Activated CD8-positive, alpha-beta T cell treated with anti-CD3 and anti-CD28 coated beads for 36 hours (primary cell): Measurements from ENCODE around the gene BPIFA1. TPM values are rescaled to one million over a fixed set of nuclear protein-coding genes. Genes with fewer than 3 reads are reported as not detected.

Experiments
- ATAC-seq: fragments of 200-7000 bp; cut with Tn5 transposase; one replicate; pipeline ENCODE4 v1.10.0; 2021; ENCODE audit warnings: mild to moderate bottlenecking, moderate library complexity
- CTCF ChIA-PET: fragments of 350-600 bp; sonication (Branson Sonifier 250); formaldehyde crosslinking; loops from one replicate; lab custom pipeline; 2021; ENCODE audit warnings: antibody characterized with exemption; lab: Charles Lee
- POLR2A ChIA-PET: fragments of 350-600 bp; sonication (Branson Sonifier 250); formaldehyde crosslinking; loops from one replicate; lab custom pipeline; 2021; ENCODE audit warnings: antibody characterized with exemption; lab: Charles Lee
- DNase-seq: peaks from one replicate; pipeline ENCODE4 v3.0.0-alpha.2; 2020
- H3K27ac Mint-ChIP-seq: one replicate; pipeline ENCODE4 v1.8.0; 2021; ENCODE audit warnings: mild to moderate bottlenecking, mixed read lengths
- H3K27me3 Mint-ChIP-seq: one replicate; pipeline ENCODE4 v1.8.0; 2021; ENCODE audit warnings: mixed read lengths
- H3K36me3 Mint-ChIP-seq: one replicate; pipeline ENCODE4 v1.8.0; 2021; ENCODE audit warnings: low read depth, mixed read lengths
- H3K4me1 Mint-ChIP-seq: one replicate; pipeline ENCODE4 v1.8.0; 2021; ENCODE audit warnings: low read depth, mixed read lengths
- H3K4me3 Mint-ChIP-seq: one replicate; pipeline ENCODE4 v1.8.0; 2021; ENCODE audit warnings: mild to moderate bottlenecking, moderate library complexity, mixed read lengths
- H3K9me3 Mint-ChIP-seq: one replicate; pipeline ENCODE4 v1.8.0; 2021; ENCODE audit warnings: mixed read lengths
- CTCF ChIP-seq: fragments of 200-600 bp; IDR thresholded peaks from one replicate; pipeline ENCODE4 v1.8.0; 2022; ENCODE audit warnings: antibody characterized with exemption, mild to moderate bottlenecking
- intact Hi-C: fragments of 100-400 bp; cut with micrococcal nuclease; formaldehyde crosslinking; loops from one replicate; pipeline ENCODE4 v1.10.0; 2022
- total RNA-seq, 2 experiments: library from RNA; stranded (reverse); gene quantifications; one replicate each; pipeline ENCODE4 v1.2.3, GENCODE V29; 2021

The BPIFA1 gene
- total RNA-seq, 2 experiments from 2014 or later: not detected

- POLR2A ChIA-PET: no interaction called here
- Mint-ChIP-seq H3K36me3 (no peaks in the 10 kb centered on the region), H3K4me3 (no peak overlapping the region), H3K9me3 (no peaks in the 10 kb centered on the region), H3K27ac (no peak overlapping the region), H3K27me3 (peaks cover 6% of the 10 kb centered on the region), H3K4me1 (no peaks in the 10 kb centered on the region)
- intact Hi-C loops: no loop called here
- DNase-seq (no peak), ATAC-seq (no peak)
- CTCF ChIA-PET: no interaction called here
- TF ChIP-seq CTCF: no peak
These were observed 40.1 kb downstream of the BPIFA1 start for GRCh38 chr20:33275871-33276270.

- Mint-ChIP-seq H3K27ac (no peak overlapping the region), H3K9me3 (no peaks in the 10 kb centered on the region), H3K4me1 (no peaks in the 10 kb centered on the region), H3K27me3 (peaks cover 6% of the 10 kb centered on the region), H3K36me3 (no peaks in the 10 kb centered on the region), H3K4me3 (no peak overlapping the region)
- intact Hi-C loops: no loop called here
- no peak for TF ChIP-seq CTCF
- ATAC-seq: no peak
- ChIA-PET CTCF (no interaction called here), POLR2A (interaction anchor here (0.5 kb wide), 1 partner anchor 456 kb away, joined by 5 read pairs; no protein-coding TSS in a partner anchor)
- no peak for DNase-seq
These were observed 40.7 kb downstream of the BPIFA1 start for GRCh38 chr20:33276303-33277113.

GRCh38 chr20:33277471-33278441 is 42.0 kb downstream of the BPIFA1 start:
- no peak for TF ChIP-seq CTCF
- Mint-ChIP-seq H3K36me3 (no peaks in the 10 kb centered on the region), H3K4me3 (no peak overlapping the region), H3K9me3 (no peaks in the 10 kb centered on the region), H3K4me1 (no peaks in the 10 kb centered on the region), H3K27ac (no peak overlapping the region), H3K27me3 (peaks cover 4% of the 10 kb centered on the region)
- ChIA-PET POLR2A (no interaction called here), CTCF (no interaction called here)
- DNase-seq (no peak), ATAC-seq (no peak)
- intact Hi-C loops: no loop called here

- ATAC-seq: no peak
- H3K4me3 Mint-ChIP-seq: no peak overlapping the region
- ChIA-PET POLR2A (no interaction called here), CTCF (no interaction called here)
- H3K9me3 Mint-ChIP-seq: no peaks in the 10 kb centered on the region
- peaks cover 4% of the 10 kb centered on the region for H3K27me3 Mint-ChIP-seq
- intact Hi-C loops: no loop called here
- no peak for TF ChIP-seq CTCF
- DNase-seq: no peak
- H3K27ac Mint-ChIP-seq: no peak overlapping the region
- H3K36me3 Mint-ChIP-seq: no peaks in the 10 kb centered on the region
- H3K4me1 Mint-ChIP-seq: no peaks in the 10 kb centered on the region
These were observed 42.9 kb downstream of the BPIFA1 start for GRCh38 chr20:33278700-33279099.
